ENCODE measurements around the gene SOWAHA. TPM values are rescaled to one million over a fixed set of nuclear protein-coding genes. Genes with fewer than 3 reads are reported as not detected.

The SOWAHA gene
- total RNA-seq, 4 donors from 2014 or later, result 0.16 to 0.75 (median 0.37) TPM

DNA sequence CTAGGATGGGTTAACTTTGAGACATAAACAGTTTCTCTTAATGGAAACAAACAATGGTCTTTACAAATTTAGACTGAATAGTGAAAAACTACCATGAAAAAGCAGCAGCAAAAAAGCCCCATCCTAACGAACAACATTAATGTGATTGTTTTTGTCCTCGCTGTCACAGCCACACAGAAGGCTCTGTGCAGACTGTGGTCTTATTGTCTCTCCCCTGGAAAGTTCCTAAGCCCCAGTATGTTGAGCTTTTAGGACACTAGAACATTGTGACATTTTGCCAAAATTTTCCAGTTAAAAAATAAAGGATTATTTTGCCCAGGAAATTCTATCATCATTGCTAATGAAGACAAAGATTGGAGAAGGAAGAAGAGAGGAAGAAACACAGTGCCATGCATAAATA lies 12.6 kb upstream of the SOWAHA start:
- TF ChIP-seq, protein P1, sequence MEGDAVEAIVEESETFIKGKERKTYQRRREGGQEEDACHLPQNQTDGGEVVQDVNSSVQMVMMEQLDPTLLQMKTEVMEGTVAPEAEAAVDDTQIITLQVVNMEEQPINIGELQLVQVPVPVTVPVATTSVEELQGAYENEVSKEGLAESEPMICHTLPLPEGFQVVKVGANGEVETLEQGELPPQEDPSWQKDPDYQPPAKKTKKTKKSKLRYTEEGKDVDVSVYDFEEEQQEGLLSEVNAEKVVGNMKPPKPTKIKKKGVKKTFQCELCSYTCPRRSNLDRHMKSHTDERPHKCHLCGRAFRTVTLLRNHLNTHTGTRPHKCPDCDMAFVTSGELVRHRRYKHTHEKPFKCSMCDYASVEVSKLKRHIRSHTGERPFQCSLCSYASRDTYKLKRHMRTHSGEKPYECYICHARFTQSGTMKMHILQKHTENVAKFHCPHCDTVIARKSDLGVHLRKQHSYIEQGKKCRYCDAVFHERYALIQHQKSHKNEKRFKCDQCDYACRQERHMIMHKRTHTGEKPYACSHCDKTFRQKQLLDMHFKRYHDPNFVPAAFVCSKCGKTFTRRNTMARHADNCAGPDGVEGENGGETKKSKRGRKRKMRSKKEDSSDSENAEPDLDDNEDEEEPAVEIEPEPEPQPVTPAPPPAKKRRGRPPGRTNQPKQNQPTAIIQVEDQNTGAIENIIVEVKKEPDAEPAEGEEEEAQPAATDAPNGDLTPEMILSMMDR (IDR thresholded peaks at IDR 0.05; ENCODE audit: low read depth), result no peak

DNA sequence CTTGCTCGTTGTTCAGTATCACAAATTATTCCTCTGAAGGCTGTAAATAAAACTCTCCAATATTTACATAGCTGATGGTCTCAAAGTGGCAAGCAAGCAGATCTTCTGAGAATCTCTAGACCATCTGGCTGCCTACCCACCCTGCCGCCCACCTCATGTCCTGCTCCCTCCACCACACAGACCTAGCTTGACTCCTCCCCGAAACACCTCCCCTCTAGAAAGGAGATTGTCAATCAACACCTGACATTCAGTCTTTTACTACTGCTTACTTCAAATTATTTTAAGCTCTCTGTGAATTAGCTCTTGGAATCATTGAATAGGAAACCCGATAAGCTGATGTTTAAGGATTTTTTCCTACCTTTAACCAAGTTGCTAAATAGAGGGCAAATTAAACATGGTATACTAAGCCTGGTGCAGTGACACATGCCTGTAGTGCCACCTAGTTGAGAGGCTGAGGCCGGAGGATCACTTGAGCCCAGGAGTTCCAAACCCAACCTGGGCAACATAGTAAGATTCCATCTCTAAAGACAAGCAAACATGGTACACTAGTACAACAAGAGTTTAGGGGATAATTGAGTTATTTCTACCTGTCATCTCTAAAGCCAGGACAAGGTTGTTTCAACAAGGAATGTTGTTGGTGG lies 10.9 kb upstream of the SOWAHA start:
- TF ChIP-seq, protein P1 (IDR thresholded peaks at IDR 0.05; ENCODE audit: low read depth), result no peak

DNA sequence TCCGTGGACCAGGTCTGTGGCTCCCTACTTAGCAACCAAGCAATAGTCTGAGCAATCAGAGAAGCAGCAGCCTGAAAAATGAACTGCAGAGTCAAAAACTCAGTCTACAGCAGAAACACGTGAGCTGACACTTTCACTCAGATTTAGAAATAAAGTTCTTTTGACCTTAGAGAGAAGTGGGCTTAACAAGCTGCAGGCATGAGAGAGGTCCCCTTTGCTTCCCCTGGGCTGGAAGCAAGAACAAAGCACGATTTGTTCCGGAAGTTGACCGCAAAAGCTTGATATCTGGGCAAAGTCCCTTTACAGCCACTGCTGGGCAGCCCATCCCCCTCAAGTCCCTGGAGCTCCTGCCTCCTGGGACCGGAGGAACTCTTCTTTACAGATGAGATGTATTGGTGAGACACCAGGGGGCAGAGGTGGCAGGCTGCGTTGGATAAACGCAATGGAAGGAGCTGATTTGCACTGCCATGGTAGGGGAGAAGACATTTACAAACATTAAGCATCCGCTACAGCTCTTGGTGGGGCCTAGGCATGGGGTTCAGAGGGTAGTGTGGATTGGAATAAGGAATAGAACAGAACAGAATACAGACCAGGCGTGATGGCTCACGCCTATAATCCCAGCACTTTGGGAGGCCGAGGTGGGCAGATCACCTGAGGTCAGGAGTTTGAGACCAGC lies 5.8 kb upstream of the SOWAHA start:
- TF ChIP-seq, protein P1 (IDR thresholded peaks at IDR 0.05; ENCODE audit: low read depth), result no peak

DNA sequence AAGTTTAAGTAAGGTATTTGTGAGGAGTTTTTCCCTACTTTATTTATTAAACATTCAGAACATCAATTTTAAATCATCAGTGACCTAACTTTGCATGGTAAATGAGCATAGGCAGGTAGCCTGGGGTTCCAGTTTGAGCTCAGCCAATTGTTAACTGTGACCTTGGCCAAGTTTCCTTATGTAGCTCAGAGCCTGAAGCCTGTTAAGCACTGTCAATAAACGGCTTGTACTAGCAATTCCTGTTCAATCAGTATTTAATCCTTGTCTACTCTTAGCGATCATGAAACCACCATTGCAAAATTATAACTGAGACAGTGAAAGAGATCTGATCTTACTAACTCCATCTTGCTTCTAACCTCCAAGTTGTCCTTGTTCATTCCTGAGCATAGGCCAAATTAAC lies 4.7 kb upstream of the SOWAHA start:
- TF ChIP-seq, protein P1 (IDR thresholded peaks at IDR 0.05; ENCODE audit: low read depth), result no peak

DNA sequence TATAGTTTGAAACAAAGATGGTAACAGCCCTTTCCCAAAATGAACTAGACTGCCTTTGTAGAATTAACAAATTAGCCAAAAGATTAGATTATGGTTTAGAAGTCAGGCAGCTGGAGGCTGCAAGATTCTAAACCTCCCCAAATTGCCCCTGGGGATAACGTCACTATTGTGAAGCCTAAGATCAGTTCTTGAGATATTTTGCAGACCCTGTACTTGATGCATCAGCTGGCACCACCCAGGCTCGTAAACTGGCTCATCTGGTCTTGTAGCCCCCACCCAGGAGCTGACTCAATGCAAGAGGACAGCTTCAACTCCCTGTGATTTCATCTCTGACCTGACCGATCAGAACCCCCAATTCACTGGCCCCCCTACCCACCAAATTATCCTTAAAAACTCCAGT lies 4.2 kb upstream of the SOWAHA start:
- TF ChIP-seq, protein P1 (IDR thresholded peaks at IDR 0.05; ENCODE audit: low read depth), result no peak

DNA sequence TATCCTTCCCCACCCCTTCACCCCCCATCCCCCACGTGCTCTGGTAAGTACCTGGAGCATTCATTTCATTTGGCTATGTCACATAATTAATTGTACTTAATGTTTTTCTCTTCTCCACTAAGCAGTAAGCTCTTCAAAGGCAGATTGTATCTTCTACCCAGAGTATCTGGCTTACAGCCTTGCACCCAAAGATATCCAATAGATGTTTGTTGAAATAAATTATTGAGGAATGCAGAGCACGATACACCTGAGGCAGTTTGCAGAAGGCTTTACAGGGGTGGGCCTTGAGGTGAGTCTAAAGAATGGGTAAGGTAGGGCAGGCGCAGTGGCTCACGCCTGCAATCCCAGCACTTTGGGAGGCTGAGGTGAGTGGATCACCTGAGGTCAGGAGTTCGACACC lies 2.5 kb upstream of the SOWAHA start:
- TF ChIP-seq, protein P1 (IDR thresholded peaks at IDR 0.05; ENCODE audit: low read depth), result no peak

DNA sequence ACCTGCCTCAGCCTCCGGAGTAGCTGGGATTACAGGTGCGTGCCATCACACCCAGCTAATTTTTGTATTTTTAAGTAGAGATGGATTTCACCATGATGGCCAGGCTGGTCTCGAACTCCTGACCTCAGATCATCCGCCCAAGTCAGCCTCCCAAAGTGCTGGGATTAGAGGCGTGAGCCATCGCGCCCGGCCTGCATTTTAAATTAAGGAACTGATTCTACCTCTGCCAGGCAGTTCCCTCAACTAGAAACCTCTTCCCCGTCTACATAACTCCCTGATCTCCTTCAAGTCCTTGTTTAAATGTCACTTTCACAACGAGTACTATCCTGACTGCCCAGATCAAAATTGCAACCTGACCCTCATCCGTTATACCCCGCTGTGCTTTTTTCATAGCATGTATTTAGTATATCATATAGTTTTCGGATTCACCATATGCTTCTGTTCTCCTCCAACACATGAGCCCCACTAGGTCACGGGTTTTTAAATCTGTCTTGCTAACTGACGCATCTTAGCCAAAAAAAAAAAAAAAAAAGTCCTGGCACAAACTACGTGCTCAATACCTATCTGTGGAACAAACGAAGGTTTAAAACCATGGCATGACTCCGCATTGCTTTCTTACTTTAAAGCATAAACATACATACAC lies 858 bp upstream of the SOWAHA start:
- TF ChIP-seq, protein P1 (IDR thresholded peaks at IDR 0.05; ENCODE audit: low read depth), result no peak

Measured in subcutaneous adipose tissue (tissue), 4 donors.